Hepatocyte (in vitro differentiated cells): ENCODE data around the gene SLC30A9. TPM values are rescaled to one million over a fixed set of nuclear protein-coding genes. Genes with fewer than 3 reads are reported as not detected.

Source experiments
- DNase-seq: peaks from one replicate; pipeline ENCODE4 v3.0.0-alpha.2; 2016; ENCODE audit warnings: low spot score
- H2AFZ ChIP-seq: fragments of 200-600 bp; sonication (generic); 2 replicates; pipeline ENCODE4 v1.6.0; 2016; ENCODE audit warnings: antibody characterized with exemption, mild to moderate bottlenecking
- H3K27ac ChIP-seq: fragments of 200-600 bp; sonication (generic); 2 replicates; pipeline ENCODE4 v1.5.1; 2016; ENCODE audit warnings: mild to moderate bottlenecking
- H3K27me3 ChIP-seq: fragments of 200-600 bp; sonication (generic); 2 replicates; pipeline ENCODE4 v1.6.1; 2016
- H3K36me3 ChIP-seq: fragments of 200-600 bp; sonication (generic); replicated peaks from 2 replicates; pipeline ENCODE4 v1.5.1; 2016; ENCODE audit warnings: low read depth; ENCODE audit not compliant: insufficient read depth
- H3K4me1 ChIP-seq: fragments of 200-600 bp; sonication (generic); 2 replicates; pipeline ENCODE4 v1.5.1; 2016; ENCODE audit warnings: mild to moderate bottlenecking, moderate library complexity; ENCODE audit not compliant: insufficient read depth
- H3K4me2 ChIP-seq: fragments of 200-600 bp; sonication (generic); 2 replicates; pipeline ENCODE4 v1.6.0; 2016
- H3K4me3 ChIP-seq: fragments of 200-600 bp; sonication (generic); 2 replicates; pipeline ENCODE4 v1.5.1; 2016; ENCODE audit warnings: mild to moderate bottlenecking
- H3K79me2 ChIP-seq: fragments of 200-600 bp; sonication (generic); 2 replicates; pipeline ENCODE4 v1.6.0; 2017; ENCODE audit warnings: mild to moderate bottlenecking
- H3K9me2 ChIP-seq: fragments of 200-600 bp; sonication (generic); replicated peaks from 2 replicates; pipeline ENCODE4 v1.6.0; 2017; ENCODE audit warnings: mild to moderate bottlenecking; ENCODE audit not compliant: insufficient read depth
- H3K9me3 ChIP-seq: fragments of 200-600 bp; sonication (generic); 2 replicates; pipeline ENCODE4 v1.5.1; 2016; ENCODE audit warnings: low read depth, mild to moderate bottlenecking
- H4K20me1 ChIP-seq: fragments of 200-600 bp; sonication (generic); 2 replicates; pipeline ENCODE4 v1.6.0; 2016; ENCODE audit warnings: mild to moderate bottlenecking; ENCODE audit not compliant: insufficient read depth, poor library complexity, severe bottlenecking
- CTCF ChIP-seq: fragments of 200-600 bp; sonication (generic); IDR thresholded peaks from 2 replicates; pipeline ENCODE4 v1.5.1; 2016; ENCODE audit warnings: antibody characterized with exemption, mild to moderate bottlenecking; ENCODE audit not compliant: poor library complexity
- EZH2 ChIP-seq: fragments of 200-600 bp; sonication (generic); IDR thresholded peaks from 2 replicates; pipeline ENCODE4 v1.6.1; 2016; ENCODE audit warnings: antibody characterized with exemption, mild to moderate bottlenecking, borderline replicate concordance
- EZH2phosphoT487 ChIP-seq: fragments of 200-600 bp; sonication (generic); IDR thresholded peaks from one replicate; pipeline ENCODE4 v1.6.1; 2018; ENCODE audit warnings: antibody characterized with exemption, mild to moderate bottlenecking, low read depth, moderate library complexity; ENCODE audit not compliant: unreplicated experiment, severe bottlenecking
- WGBS: methylation state at CpG from one replicate; pipeline ENCODE4 v1.1.6; 2016; ENCODE audit warnings: low lambda C conversion rate; ENCODE audit errors: missing lambda C conversion rate; 5-methylcytosine and 5-hydroxymethylcytosine counted together
- polyA plus RNA-seq: library from polyadenylated mRNA; unstranded; fragments of >200 nt; fragmentation: Nextera tagmentation; extraction: Ambion mirVana; gene quantifications from 2 replicates; pipeline ENCODE4 v1.2.1, GENCODE V29; 2016
- total RNA-seq: library from RNA; depleted of rRNA; stranded (reverse); fragments of >200 nt; gene quantifications from 2 replicates; pipeline ENCODE4 v1.2.3, GENCODE V29; 2014

SLC30A9 gene
- total and polyA plus RNA-seq, 2 experiments from 2014 or later = 41.3 to 50.9 TPM

GRCh38 chr4:41998019-41998418 is 7.7 kb downstream of the SLC30A9 start:
- H3K27ac ChIP-seq = no peak overlapping the region
- H3K36me3 ChIP-seq = no peaks in the 10 kb centered on the region
- H3K79me2 ChIP-seq = peaks cover 65% of the 10 kb centered on the region
- no peak overlapping the region for H3K4me3 ChIP-seq
- no peak for DNase-seq
- H3K9me3 ChIP-seq = no peaks in the 10 kb centered on the region
- H3K9me2 ChIP-seq = no peaks in the 10 kb centered on the region
- no peak overlapping the region for H2AFZ ChIP-seq
- no peaks in the 10 kb centered on the region for H3K4me1 ChIP-seq
- no peak overlapping the region for H3K4me2 ChIP-seq
- peaks cover 8% of the 10 kb centered on the region for H4K20me1 ChIP-seq
- TF ChIP-seq CTCF (no peak), EZH2 (no peak), EZH2phosphoT487 (no peak)
- WGBS = 98% methylated on average over 3 of the region's 3 CpGs
- no peaks in the 10 kb centered on the region for H3K27me3 ChIP-seq

GRCh38 chr4:41999321-41999720 is 9.0 kb downstream of the SLC30A9 start:
- Histone ChIP-seq H3K36me3 (no peaks in the 10 kb centered on the region), H3K9me3 (no peaks in the 10 kb centered on the region), H3K27ac (no peak overlapping the region), H2AFZ (no peak overlapping the region), H3K9me2 (no peaks in the 10 kb centered on the region), H4K20me1 (peaks cover 6% of the 10 kb centered on the region), H3K4me1 (no peaks in the 10 kb centered on the region), H3K27me3 (no peaks in the 10 kb centered on the region), H3K4me2 (no peak overlapping the region), H3K4me3 (no peak overlapping the region), H3K79me2 (peaks cover 65% of the 10 kb centered on the region)
- no peak for DNase-seq
- no peak for TF ChIP-seq EZH2phosphoT487
- no peak for TF ChIP-seq EZH2
- TF ChIP-seq CTCF = no peak

- Histone ChIP-seq H3K9me2 (no peaks in the 10 kb centered on the region), H3K4me2 (no peak overlapping the region), H2AFZ (no peak overlapping the region), H3K27ac (no peak overlapping the region), H3K79me2 (peaks cover 57% of the 10 kb centered on the region), H3K27me3 (no peaks in the 10 kb centered on the region), H3K4me1 (no peaks in the 10 kb centered on the region), H3K4me3 (no peak overlapping the region), H3K36me3 (no peaks in the 10 kb centered on the region), H4K20me1 (peaks cover 3% of the 10 kb centered on the region), H3K9me3 (no peaks in the 10 kb centered on the region)
- TF ChIP-seq EZH2 (no peak), CTCF (no peak)
- DNase-seq = no peak
- 98% methylated on average over 3 of the region's 3 CpGs for WGBS
Measured at GRCh38 chr4:42008011-42008786, 17.9 kb downstream of the SLC30A9 start.
